Neural progenitor cell (in vitro differentiated cells): ENCODE measurements around the gene ACVR1.

ENCODE experiments used
- EZH2 ChIP-seq: fragments of 200-600 bp; sonication (generic); IDR thresholded peaks from 2 replicates; pipeline ENCODE4 v1.6.1; 2017; ENCODE audit warnings: antibody characterized with exemption, mild to moderate bottlenecking, moderate library complexity
- EZH2phosphoT487 ChIP-seq: fragments of 200-600 bp; sonication (generic); IDR thresholded peaks from 2 replicates; pipeline ENCODE4 v1.6.1; 2017; ENCODE audit warnings: antibody characterized with exemption
- TF ChIP-seq, protein P1 (sequence below): fragments of 200-600 bp; sonication (generic); IDR thresholded peaks from 2 replicates; pipeline ENCODE4 v1.5.1; 2017; ENCODE audit warnings: antibody characterized with exemption, mild to moderate bottlenecking

DNA sequence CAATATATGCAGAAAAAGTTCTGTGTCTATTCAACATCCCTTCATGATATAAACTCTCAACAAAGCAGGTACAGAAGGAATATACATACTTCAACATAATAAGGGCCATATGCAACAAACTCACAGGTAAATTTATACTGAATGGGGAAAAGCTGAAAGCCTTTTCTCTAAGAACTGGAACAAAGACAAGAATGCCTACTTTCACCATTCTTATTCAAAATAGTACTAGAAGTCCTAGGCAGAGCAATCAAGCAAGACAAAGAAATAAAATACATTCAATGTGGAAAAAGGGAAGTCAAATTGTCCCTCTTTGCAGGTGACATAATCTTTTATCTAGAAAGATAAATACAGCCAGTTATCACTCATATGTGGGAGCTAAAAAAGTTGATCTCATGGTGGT is 116.3 kb downstream of the ACVR1 start:
- TF ChIP-seq, protein P1, sequence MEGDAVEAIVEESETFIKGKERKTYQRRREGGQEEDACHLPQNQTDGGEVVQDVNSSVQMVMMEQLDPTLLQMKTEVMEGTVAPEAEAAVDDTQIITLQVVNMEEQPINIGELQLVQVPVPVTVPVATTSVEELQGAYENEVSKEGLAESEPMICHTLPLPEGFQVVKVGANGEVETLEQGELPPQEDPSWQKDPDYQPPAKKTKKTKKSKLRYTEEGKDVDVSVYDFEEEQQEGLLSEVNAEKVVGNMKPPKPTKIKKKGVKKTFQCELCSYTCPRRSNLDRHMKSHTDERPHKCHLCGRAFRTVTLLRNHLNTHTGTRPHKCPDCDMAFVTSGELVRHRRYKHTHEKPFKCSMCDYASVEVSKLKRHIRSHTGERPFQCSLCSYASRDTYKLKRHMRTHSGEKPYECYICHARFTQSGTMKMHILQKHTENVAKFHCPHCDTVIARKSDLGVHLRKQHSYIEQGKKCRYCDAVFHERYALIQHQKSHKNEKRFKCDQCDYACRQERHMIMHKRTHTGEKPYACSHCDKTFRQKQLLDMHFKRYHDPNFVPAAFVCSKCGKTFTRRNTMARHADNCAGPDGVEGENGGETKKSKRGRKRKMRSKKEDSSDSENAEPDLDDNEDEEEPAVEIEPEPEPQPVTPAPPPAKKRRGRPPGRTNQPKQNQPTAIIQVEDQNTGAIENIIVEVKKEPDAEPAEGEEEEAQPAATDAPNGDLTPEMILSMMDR, result no peak
- TF ChIP-seq EZH2 (no peak), EZH2phosphoT487 (no peak)
